Cortex of kidney (tissue), 1 donor: ENCODE results near the gene GSX1.

ENCODE experiments used
- DNase-seq: peaks from one replicate; lab custom pipeline; 2025; lab: John Stamatoyannopoulos, UW

The GSX1 gene

GRCh38 chr13:27834095-27834494, 41.8 kb downstream of the GSX1 start:
- no peak for DNase-seq

- no peak for DNase-seq
Observed at GRCh38 chr13:27835799-27836198, 43.5 kb downstream of the GSX1 start.

- no peak for DNase-seq
Observed at GRCh38 chr13:27839809-27840467, 47.7 kb downstream of the GSX1 start.

- DNase-seq, result no peak
Observed at GRCh38 chr13:27842571-27842970, 50.3 kb downstream of the GSX1 start.
